OCI-LY7 (cell line): Measurements from ENCODE around the gene WDR31. TPM values are rescaled to one million over a fixed set of nuclear protein-coding genes. Genes with fewer than 3 reads are reported as not detected.

Experiments
- BruUV-seq: library from RNA; stranded (reverse); fragments of 400-500 nt; replicated peaks from 2 replicates; lab custom pipeline; 2021; lab: Mats Ljungman, UMichigan
- CTCF ChIA-PET: fragments of 300-600 bp; sonication (Branson Sonifier 250); formaldehyde crosslinking; loops from one replicate; lab custom pipeline; 2022; ENCODE audit warnings: antibody characterized with exemption; ENCODE audit not compliant: unreplicated experiment; lab: Charles Lee
- POLR2A ChIA-PET: fragments of 300-600 bp; sonication (Branson Sonifier 250); formaldehyde crosslinking; loops from one replicate; lab custom pipeline; 2022; ENCODE audit warnings: antibody characterized with exemption; lab: Charles Lee
- DNase-seq: peaks from one replicate; pipeline ENCODE4 v3.0.0-alpha.2; 2015; ENCODE audit warnings: low spot score
- H2AFZ ChIP-seq: fragments of 200-600 bp; sonication (generic), shearing (Covaris generic); 2 replicates; pipeline ENCODE4 v1.6.1; 2014; ENCODE audit warnings: mild to moderate bottlenecking, antibody characterized with exemption, low read length, moderate library complexity
- H3K27ac ChIP-seq: fragments of 200-600 bp; sonication (generic); 2 replicates; pipeline ENCODE4 v1.5.1; 2014; ENCODE audit warnings: mixed run types, low read depth, mild to moderate bottlenecking, moderate library complexity, low read length, inconsistent platforms; ENCODE audit not compliant: poor library complexity, severe bottlenecking
- H3K36me3 ChIP-seq: fragments of 200-600 bp; sonication (generic); 2 replicates; pipeline ENCODE4 v1.6.1; 2014; ENCODE audit warnings: mild to moderate bottlenecking, antibody characterized with exemption, low read length, moderate library complexity, mixed read lengths; ENCODE audit not compliant: insufficient read depth
- H3K4me1 ChIP-seq: fragments of 200-600 bp; sonication (generic); 2 replicates; pipeline ENCODE4 v1.5.1; 2014; ENCODE audit warnings: mild to moderate bottlenecking, low read length; ENCODE audit not compliant: insufficient read depth, poor library complexity, severe bottlenecking
- H3K4me2 ChIP-seq: fragments of 200-600 bp; sonication (generic); 2 replicates; pipeline ENCODE4 v1.6.1; 2014; ENCODE audit warnings: mild to moderate bottlenecking, low read length
- H3K4me3 ChIP-seq: fragments of 200-600 bp; sonication (generic); 2 replicates; pipeline ENCODE4 v1.5.1; 2014; ENCODE audit warnings: mild to moderate bottlenecking, low read depth, low read length; ENCODE audit not compliant: poor library complexity, severe bottlenecking
- H3K79me2 ChIP-seq: fragments of 200-600 bp; sonication (generic); 2 replicates; pipeline ENCODE4 v1.6.1; 2016; ENCODE audit warnings: low read depth, mild to moderate bottlenecking, low read length, moderate library complexity, mixed read lengths; ENCODE audit not compliant: insufficient read depth
- H3K9me2 ChIP-seq: fragments of 200-600 bp; sonication (generic); 2 replicates; pipeline ENCODE4 v1.6.1; 2016; ENCODE audit warnings: mild to moderate bottlenecking, low read length, mixed read lengths; ENCODE audit not compliant: insufficient read depth
- H3K9me3 ChIP-seq: fragments of 200-600 bp; sonication (generic); 2 replicates; pipeline ENCODE4 v1.6.1; 2014; ENCODE audit warnings: mild to moderate bottlenecking, mixed run types, low read length, mixed read lengths
- H4K20me1 ChIP-seq: fragments of 200-600 bp; sonication (generic); 2 replicates; pipeline ENCODE4 v1.6.1; 2014; ENCODE audit warnings: mild to moderate bottlenecking, antibody characterized with exemption, low read length, moderate library complexity, mixed read lengths; ENCODE audit not compliant: insufficient read depth
- CTCF ChIP-seq: fragments of 200-600 bp; sonication (generic); conservative IDR thresholded peaks from 2 replicates; pipeline ENCODE4 v1.5.1; 2014; ENCODE audit warnings: mild to moderate bottlenecking, antibody characterized with exemption, low read length, moderate library complexity, mixed read lengths
- EZH2phosphoT487 ChIP-seq: fragments of 200-600 bp; sonication (generic); IDR thresholded peaks from 2 replicates; pipeline ENCODE4 v1.6.1; 2018; ENCODE audit warnings: low read depth, borderline replicate concordance, mild to moderate bottlenecking, mixed run types, antibody characterized with exemption, low read length, moderate library complexity, mixed read lengths
- intact Hi-C: fragments of 100-400 bp; cut with micrococcal nuclease; formaldehyde crosslinking; loops from one replicate; pipeline ENCODE4 v1.10.0; 2022; ENCODE audit not compliant: unreplicated experiment
- total RNA-seq, 2 experiments: library from RNA; depleted of rRNA in 1 of 2; stranded (reverse); fragments of >200 nt in 1 of 2; shearing (Covaris generic) in 1 of 2; gene quantifications; 2 replicates each; pipeline ENCODE4 v1.2.3, GENCODE V29; 2014 to 2022

Gene WDR31
- total RNA-seq, 2 experiments from 2014 or later: 0.19 to 1.4 TPM

DNA sequence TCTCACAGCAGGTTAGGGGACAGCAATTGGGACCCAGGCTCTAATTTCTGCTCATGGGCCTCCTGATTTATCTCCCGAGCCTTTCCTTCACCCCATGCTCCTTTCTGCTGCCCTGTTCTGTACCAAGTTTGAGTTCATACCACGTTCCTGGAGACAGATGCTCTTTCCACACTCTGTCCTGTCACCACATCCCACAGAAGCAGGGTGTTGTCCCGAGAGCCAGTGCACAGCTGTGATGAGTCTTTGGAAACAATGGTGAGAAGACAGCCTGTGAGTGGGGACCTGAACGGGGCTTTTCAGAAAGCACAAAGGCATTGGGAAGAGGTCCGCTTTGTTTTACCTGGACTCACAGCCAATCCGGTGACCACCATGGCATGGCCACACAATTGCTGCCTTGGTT, 17.4 kb downstream of the WDR31 start:
- DNase-seq: no peak
- no peak for TF ChIP-seq EZH2phosphoT487
- no peak for TF ChIP-seq CTCF
- no peaks in the 10 kb centered on the region for H4K20me1 ChIP-seq
- no peaks in the 10 kb centered on the region for H3K79me2 ChIP-seq
- H3K9me2 ChIP-seq: no peaks in the 10 kb centered on the region
- intact Hi-C loops: no loop called here
- H2AFZ ChIP-seq: no peak overlapping the region
- H3K4me3 ChIP-seq: no peak overlapping the region
- POLR2A ChIA-PET: no interaction called here
- no peaks in the 10 kb centered on the region for H3K4me1 ChIP-seq
- CTCF ChIA-PET: no interaction called here
- no peak overlapping the region for H3K4me2 ChIP-seq
- no peak overlapping the region for H3K27ac ChIP-seq
- H3K9me3 ChIP-seq: no peaks in the 10 kb centered on the region
- BruUV-seq: no TSS peak
- H3K36me3 ChIP-seq: no peaks in the 10 kb centered on the region

DNA sequence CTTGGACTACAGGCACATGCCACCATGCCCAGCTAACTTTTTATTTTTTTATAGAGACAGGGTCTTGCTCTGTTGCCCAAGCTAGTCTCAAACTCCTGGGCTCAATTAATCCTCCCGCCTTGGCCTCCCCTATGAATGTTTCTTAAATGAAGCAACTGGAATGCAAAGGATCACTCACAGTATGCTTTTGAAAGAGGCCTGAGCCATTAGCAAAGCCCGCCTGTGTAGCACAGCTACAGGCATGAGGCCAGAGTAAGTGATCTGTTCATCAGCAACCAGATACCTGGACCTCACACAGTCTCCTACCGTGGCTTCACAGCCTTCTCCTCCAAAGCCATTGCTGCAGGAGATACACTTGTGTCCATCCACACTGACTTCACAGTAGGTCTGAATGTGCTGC, 20.0 kb downstream of the WDR31 start:
- ChIA-PET CTCF (no interaction called here), POLR2A (interaction anchor here (0.9 to 1.1 kb wide), 3 partner anchors 23 to 340 kb away, joined by 3 to 5 read pairs (median 5); no protein-coding TSS in a partner anchor)
- no peak for TF ChIP-seq CTCF
- no peak for TF ChIP-seq EZH2phosphoT487
- intact Hi-C loops: no loop called here
- Histone ChIP-seq H3K4me1 (no peaks in the 10 kb centered on the region), H3K4me2 (no peak overlapping the region), H3K36me3 (no peaks in the 10 kb centered on the region), H3K27ac (no peak overlapping the region), H3K9me3 (no peaks in the 10 kb centered on the region), H4K20me1 (no peaks in the 10 kb centered on the region), H3K79me2 (no peaks in the 10 kb centered on the region), H3K4me3 (no peak overlapping the region), H2AFZ (no peak overlapping the region), H3K9me2 (no peaks in the 10 kb centered on the region)
- no peak for DNase-seq
- no TSS peak for BruUV-seq

GRCh38 chr9:113319054-113319453, 21.0 kb downstream of the WDR31 start:
- no TSS peak for BruUV-seq
- ChIA-PET CTCF (no interaction called here), POLR2A (interaction anchor here (0.5 to 1.1 kb wide), 3 partner anchors 32 to 1605 kb away, joined by 3 to 5 read pairs (median 4); no protein-coding TSS in a partner anchor)
- H3K4me1 ChIP-seq: no peaks in the 10 kb centered on the region
- H4K20me1 ChIP-seq: no peaks in the 10 kb centered on the region
- no peak for TF ChIP-seq EZH2phosphoT487
- H3K79me2 ChIP-seq: no peaks in the 10 kb centered on the region
- no peaks in the 10 kb centered on the region for H3K36me3 ChIP-seq
- H3K9me2 ChIP-seq: no peaks in the 10 kb centered on the region
- no peak for DNase-seq
- H3K9me3 ChIP-seq: no peaks in the 10 kb centered on the region
- H2AFZ ChIP-seq: no peak overlapping the region
- intact Hi-C loops: no loop called here
- H3K4me3 ChIP-seq: no peak overlapping the region
- no peak overlapping the region for H3K4me2 ChIP-seq
- H3K27ac ChIP-seq: no peak overlapping the region
